ENCODE data around the gene DPF3.

GRCh38 chr14:72591391-72591790 lies 302.5 kb downstream of the DPF3 start:
- TF ChIP-seq TAF1 (IDR thresholded peaks at IDR 0.05; ENCODE audit: low read depth) (no peak), CREB1 (IDR thresholded peaks at IDR 0.05; ENCODE audit: low read depth) (no peak), USF1 (IDR thresholded peaks at IDR 0.05) (no peak), EGR1 (IDR thresholded peaks at IDR 0.05) (peak; percentile 86), RAD21 (IDR thresholded peaks at IDR 0.05; ENCODE audit: low read depth) (0 out of 2 replicates have a peak, but pooled peaks have one; percentile 15), EP300 (IDR thresholded peaks at IDR 0.05; ENCODE audit: borderline replicate concordance) (peak; percentile 93), TCF12 (IDR thresholded peaks at IDR 0.05; ENCODE audit: low read depth) (peak; percentile 95), CEBPB (IDR thresholded peaks at IDR 0.05) (0 out of 2 replicates have a peak, but pooled peaks have one; percentile 17), NFIC (IDR thresholded peaks at IDR 0.05) (peak; percentile 84), FOXM1 (IDR thresholded peaks at IDR 0.05; ENCODE audit: borderline replicate concordance, low read depth) (peak; percentile 87)
- TF ChIP-seq, protein P1, sequence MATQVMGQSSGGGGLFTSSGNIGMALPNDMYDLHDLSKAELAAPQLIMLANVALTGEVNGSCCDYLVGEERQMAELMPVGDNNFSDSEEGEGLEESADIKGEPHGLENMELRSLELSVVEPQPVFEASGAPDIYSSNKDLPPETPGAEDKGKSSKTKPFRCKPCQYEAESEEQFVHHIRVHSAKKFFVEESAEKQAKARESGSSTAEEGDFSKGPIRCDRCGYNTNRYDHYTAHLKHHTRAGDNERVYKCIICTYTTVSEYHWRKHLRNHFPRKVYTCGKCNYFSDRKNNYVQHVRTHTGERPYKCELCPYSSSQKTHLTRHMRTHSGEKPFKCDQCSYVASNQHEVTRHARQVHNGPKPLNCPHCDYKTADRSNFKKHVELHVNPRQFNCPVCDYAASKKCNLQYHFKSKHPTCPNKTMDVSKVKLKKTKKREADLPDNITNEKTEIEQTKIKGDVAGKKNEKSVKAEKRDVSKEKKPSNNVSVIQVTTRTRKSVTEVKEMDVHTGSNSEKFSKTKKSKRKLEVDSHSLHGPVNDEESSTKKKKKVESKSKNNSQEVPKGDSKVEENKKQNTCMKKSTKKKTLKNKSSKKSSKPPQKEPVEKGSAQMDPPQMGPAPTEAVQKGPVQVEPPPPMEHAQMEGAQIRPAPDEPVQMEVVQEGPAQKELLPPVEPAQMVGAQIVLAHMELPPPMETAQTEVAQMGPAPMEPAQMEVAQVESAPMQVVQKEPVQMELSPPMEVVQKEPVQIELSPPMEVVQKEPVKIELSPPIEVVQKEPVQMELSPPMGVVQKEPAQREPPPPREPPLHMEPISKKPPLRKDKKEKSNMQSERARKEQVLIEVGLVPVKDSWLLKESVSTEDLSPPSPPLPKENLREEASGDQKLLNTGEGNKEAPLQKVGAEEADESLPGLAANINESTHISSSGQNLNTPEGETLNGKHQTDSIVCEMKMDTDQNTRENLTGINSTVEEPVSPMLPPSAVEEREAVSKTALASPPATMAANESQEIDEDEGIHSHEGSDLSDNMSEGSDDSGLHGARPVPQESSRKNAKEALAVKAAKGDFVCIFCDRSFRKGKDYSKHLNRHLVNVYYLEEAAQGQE (IDR thresholded peaks at IDR 0.05; ENCODE audit: low read depth) = no peak
